Measurements from ENCODE around the gene POSTN. TPM values are rescaled to one million over a fixed set of nuclear protein-coding genes. Genes with fewer than 3 reads are reported as not detected.

Gene POSTN
- not detected in 2 replicates for total RNA-seq

DNA sequence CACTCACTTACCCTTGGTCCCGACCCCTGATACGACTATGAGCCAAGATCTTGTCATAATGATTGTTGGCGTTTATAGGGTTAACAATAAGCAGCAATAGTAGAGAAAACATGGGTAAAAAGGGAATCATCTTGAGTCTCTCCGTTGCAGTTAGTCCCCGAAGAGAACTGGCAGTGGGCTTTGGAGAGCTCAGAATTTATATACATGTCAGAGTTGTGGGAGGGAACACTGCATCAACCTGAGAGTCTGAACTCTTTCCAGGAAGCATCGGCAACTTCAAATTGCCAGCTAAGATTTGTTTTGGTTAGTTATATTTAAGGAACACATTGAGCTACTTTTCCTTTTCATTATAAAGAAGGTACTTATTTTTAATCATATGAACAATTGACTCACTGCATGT, at the start of gene POSTN:
POSTN (minus strand) TSS at position 172 of the 400 bp plus-strand sequence; CDS start at position 130, 42 bp downstream.
- intact Hi-C loops (cut with micrococcal nuclease) = no loop called here

GRCh38 chr13:37647031-37647650, 48.6 kb upstream of the POSTN start:
- intact Hi-C loops (cut with micrococcal nuclease) = no loop called here

GRCh38 chr13:37646531-37646930, 48.0 kb upstream of the POSTN start:
- intact Hi-C loops (cut with micrococcal nuclease) = no loop called here

GRCh38 chr13:37645181-37645740, 46.7 kb upstream of the POSTN start:
- intact Hi-C loops (cut with micrococcal nuclease) = no loop called here

- intact Hi-C loops (cut with micrococcal nuclease) = no loop called here
Measured at GRCh38 chr13:37641391-37641790, 42.8 kb upstream of the POSTN start.

DNA sequence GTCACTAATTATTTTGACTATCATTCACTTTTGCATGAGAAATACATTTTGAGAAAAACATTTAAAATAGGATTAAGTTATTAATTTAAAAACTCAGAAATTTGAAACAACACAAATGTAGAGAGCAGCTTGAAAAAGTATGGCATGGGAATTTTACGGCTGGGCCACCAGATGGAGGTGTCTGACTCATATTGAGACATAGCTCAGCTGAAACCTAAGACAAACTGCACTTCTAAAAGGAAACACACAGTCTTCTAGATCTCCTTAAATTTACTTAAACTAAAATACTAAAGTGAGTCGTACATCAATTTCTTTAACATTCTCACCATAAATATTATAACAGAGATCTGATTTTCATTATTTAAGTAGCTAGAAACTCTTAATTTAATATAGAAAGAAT, 41.9 kb upstream of the POSTN start:
- intact Hi-C loops (cut with micrococcal nuclease) = no loop called here

DNA sequence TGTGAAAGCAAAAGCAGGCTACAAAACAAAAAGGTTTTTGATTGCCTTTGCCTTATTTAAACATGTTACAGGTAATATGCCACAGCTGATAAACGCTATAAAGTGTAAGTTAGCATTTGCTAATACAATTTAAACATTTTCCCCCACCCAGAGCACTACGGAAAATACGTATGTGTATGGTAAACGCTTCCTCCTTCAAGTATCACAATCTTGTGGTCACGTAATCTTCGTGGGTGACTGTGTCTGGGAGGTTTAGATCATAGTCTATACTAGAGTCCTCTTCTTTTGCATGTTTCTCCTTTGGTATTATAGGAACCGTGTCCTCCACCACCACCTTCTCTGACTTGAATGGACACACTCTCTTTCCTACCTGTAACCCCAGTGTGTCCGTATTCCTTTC, 38.1 kb upstream of the POSTN start:
- intact Hi-C loops (cut with micrococcal nuclease) = no loop called here

GRCh38 chr13:37632294-37632693, 33.7 kb upstream of the POSTN start:
- intact Hi-C loops (cut with micrococcal nuclease) = no loop called here

DNA sequence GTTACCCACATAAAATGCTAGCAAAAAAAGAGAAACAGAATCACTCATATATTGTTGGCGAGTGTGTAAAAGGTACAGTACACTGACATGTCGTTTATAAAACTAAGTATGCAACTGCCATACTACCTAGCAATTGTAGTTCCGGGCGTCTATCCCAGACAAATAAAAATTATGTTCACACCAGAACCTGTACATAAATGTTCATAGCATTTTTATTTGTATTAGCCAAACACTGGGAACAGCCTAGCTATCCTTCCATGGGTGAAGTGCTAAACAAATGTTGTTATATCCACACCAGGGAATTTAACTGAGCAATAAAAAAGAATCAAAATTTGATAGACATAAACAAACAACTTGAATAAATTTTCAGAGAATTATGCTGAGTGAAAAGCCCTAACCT, 28.9 kb upstream of the POSTN start:
- intact Hi-C loops (cut with micrococcal nuclease) = no loop called here

DNA sequence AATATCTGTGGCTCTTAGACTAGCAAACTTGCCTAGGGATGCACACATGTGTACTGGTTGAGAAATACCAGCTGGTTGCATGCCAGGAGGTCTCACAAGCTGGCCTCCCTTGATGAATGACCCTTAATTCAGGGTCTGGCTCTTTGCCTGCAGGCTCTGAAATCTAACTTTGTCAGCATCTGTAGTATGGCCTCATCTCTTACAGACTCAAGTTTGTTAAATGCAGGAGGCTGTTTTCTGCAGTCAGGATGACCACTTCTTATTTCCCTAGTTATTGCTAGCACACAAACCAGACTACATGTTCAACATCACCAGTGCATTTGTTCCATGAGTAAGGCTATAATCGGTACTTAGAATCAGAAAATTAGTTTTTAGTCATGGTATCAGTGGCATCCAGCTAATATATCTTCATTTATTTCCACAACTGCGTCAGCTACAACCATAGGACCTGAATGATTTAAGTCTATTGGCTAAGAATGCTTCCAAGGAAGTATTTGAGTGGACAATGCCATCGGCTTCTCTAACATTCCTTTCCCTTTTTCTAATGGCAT, 23.3 kb upstream of the POSTN start:
- intact Hi-C loops (cut with micrococcal nuclease) = no loop called here

GRCh38 chr13:37618554-37618953, 20.0 kb upstream of the POSTN start:
- intact Hi-C loops (cut with micrococcal nuclease) = no loop called here

DNA sequence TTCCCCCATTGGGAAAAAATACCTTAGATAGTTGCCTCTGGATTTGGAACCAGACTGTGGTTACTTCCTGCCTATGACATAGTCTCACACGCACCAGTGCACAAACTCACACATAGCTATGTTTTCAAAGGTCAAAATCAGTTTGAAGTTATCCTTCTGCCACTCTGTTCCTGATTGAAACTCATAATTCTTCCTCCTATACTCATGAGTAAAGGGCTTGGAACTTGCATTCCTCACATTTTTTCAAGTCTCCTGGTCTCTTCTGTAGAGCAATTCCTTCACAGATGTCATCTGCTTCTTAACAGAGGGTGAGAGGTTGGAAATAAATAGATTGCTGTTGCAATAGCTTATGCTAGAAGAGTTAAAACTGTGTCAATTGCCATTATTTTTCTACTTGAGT, 18.6 kb upstream of the POSTN start:
- intact Hi-C loops (cut with micrococcal nuclease) = no loop called here

GRCh38 chr13:37616131-37616530, 17.6 kb upstream of the POSTN start:
- intact Hi-C loops (cut with micrococcal nuclease) = no loop called here

DNA sequence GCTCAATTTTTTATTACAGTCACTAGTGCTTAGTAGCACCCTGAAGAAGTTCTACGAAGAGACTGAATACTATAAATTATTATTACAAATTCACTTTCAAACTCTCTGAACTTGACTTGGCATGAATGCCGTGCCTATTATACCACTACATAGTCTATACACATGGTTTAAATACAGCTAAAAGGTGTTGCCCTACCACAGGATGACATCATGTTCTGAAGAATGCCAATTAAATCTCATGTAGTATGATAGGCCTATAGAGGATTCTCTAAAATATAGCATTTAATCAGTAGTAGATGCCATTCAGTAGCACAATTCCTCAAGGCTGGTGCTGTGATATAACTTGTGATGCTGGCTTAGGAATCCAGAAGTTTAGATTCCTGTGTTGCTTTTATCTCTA, 16.7 kb upstream of the POSTN start:
- intact Hi-C loops (cut with micrococcal nuclease) = no loop called here

GRCh38 chr13:37613638-37614037, 15.1 kb upstream of the POSTN start:
- intact Hi-C loops (cut with micrococcal nuclease) = no loop called here

DNA sequence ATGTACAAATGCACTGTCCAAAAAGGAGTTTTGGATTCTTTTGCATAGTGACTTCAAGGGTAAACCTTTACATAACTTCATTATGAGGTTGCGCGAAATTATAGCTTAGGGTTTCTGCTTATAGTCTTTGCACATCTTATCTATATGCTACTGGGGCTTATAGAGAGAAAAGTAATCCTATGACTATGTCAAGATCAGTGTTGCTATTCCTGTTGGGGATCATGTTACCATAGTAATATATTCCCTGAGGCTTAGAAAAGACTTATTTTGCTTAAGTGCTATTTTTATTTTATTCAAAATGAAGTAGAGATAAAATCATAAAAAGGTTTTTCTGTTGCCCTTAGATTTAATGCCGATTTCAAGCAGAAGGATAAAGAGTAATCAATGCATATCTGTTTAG, 14.7 kb upstream of the POSTN start:
- intact Hi-C loops (cut with micrococcal nuclease) = no loop called here

DNA sequence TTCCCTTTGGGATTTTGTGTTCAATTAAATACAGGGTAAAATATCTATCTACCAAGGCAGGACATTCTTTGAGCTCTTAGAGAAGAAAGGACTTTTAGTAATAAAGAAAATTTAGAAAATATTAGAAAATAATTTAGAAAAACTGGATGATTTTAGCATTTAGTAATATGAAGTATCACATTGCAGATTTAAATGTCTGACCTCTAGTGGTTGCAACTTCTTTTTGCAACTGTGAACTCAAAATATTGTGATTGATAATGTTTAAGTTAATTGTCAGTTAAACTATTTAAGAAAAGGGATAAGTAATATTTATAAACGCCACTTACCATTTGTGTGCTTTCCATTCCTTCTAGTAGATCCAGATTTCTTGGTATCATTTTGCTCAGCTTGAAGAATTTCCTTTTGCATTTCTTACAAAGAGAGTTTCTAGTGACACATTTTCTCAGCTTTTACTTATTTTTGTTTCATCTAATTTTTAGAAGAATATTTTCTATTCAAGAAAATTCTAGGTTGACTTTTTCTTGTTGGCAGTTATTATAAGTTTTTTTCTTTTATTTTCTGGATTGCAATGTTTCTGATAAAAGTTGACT, 10.3 kb upstream of the POSTN start:
- intact Hi-C loops (cut with micrococcal nuclease) = no loop called here

GRCh38 chr13:37602733-37603381, 4.3 kb upstream of the POSTN start:
- intact Hi-C loops (cut with micrococcal nuclease) = no loop called here

GRCh38 chr13:37601648-37602440, 3.3 kb upstream of the POSTN start:
- intact Hi-C loops (cut with micrococcal nuclease) = no loop called here

DNA sequence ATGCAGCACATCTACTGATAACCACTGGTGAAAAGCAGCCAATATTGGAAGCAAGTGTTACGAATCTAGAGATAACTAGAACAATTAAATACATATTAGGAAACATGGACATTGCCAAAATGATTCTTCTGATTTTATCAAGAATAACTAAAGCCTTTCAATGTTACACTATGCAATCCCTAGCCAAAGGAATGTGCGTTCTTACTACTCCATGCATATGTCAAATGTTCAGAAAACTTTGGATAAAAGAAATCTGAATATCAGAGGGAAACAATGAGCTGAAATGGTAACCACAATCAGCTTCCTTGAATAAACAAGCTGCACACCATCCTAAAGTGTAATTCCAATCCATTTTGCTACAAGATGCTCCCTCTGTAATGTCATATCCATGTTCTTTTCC, 951 bp upstream of the POSTN start:
- intact Hi-C loops (cut with micrococcal nuclease) = no loop called here

DNA sequence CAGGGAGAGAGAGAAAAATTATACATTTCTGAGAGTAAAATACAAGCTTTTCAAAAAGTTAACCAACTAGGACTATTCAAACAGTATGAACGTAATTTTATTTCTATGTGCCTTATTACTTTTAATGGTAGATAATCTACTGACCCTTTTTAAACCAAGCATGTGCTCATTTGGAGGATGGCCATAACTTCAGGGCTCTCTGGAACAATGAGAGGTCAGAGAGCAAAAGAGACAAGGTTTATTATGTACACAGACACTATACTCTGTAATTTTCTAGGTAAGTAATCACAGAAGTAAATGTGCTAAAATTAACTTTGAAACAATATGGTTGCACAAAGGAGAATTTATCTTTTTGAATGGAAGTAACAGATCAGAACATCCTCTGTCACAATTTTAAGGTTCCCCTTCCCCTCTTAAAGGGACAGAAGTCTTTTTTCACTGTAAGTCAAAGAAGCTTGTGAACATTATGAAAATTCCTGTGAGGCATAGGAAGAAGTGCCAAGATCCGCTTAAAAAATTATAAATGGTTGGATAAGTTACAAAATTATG, 1.0 kb downstream of the POSTN start:
- intact Hi-C loops (cut with micrococcal nuclease) = no loop called here

All from T-helper 2 cell treated with Interferon-gamma antibody and Interleukin-4, amounts not matched to agents 100 ng/mL and 5 ng/mL, for 36 hours (primary cell).